B cell (primary cell): ENCODE results near the gene PAPPA. TPM values are rescaled to one million over a fixed set of nuclear protein-coding genes. Genes with fewer than 3 reads are reported as not detected.

Source experiments
- ATAC-seq: fragments of 200-7000 bp; cut with Tn5 transposase; one replicate; pipeline ENCODE4 v1.10.0; 2021; ENCODE audit warnings: low read depth, mild to moderate bottlenecking, moderate number of reproducible peaks, moderate library complexity
- CTCF ChIA-PET: fragments of 350-600 bp; sonication (Branson Sonifier 250); formaldehyde crosslinking; loops from one replicate; lab custom pipeline; 2021; ENCODE audit warnings: antibody characterized with exemption, inconsistent platforms; lab: Charles Lee
- POLR2A ChIA-PET: fragments of 350-600 bp; sonication (Branson Sonifier 250); formaldehyde crosslinking; loops from one replicate; lab custom pipeline; 2021; ENCODE audit warnings: antibody characterized with exemption; lab: Charles Lee
- DNase-seq: peaks from one replicate; pipeline ENCODE4 v3.0.0; 2013
- H2AFZ ChIP-seq: 2 replicates; pipeline ENCODE4 v1.6.1; 2012; ENCODE audit warnings: mild to moderate bottlenecking, low read depth, low read length; ENCODE audit not compliant: insufficient read depth, poor library complexity, severe bottlenecking
- H3K27ac ChIP-seq, 2 donors: 1 replicate in 1 of 2; 2 replicates in 1 of 2; pipeline ENCODE4 v1.5.1; 2012 to 2013; ENCODE audit warnings: low read length in 2 of 2, mild to moderate bottlenecking in 2 of 2, moderate library complexity in 1 of 2
- H3K27me3 ChIP-seq, 4 experiments: fragments of 200-600 bp in 1 of 4; sonication (generic) in 1 of 4; replicated peaks in 1 of 4; 1 replicate in 2 of 4; 2 replicates in 2 of 4; pipeline versions ENCODE4 v1.6.1 to v1.7.0; 2013 to 2016; ENCODE audit warnings: low read length in 3 of 4, mild to moderate bottlenecking in 2 of 4, mixed read lengths in 1 of 4, moderate library complexity in 1 of 4; ENCODE audit not compliant: insufficient read depth in 4 of 4, control insufficient read depth in 3 of 4; ENCODE audit errors: control extremely low read depth in 1 of 4
- H3K36me3 ChIP-seq, 2 experiments: replicated peaks in 1 of 2; 1 replicate in 1 of 2; 2 replicates in 1 of 2; pipeline versions ENCODE4 v1.6.1 to v1.7.1; 2013; ENCODE audit warnings: low read length in 1 of 2; ENCODE audit not compliant: insufficient read depth in 2 of 2, control insufficient read depth in 1 of 2; ENCODE audit errors: control extremely low read depth in 1 of 2, extremely low read depth in 1 of 2
- H3K4me1 ChIP-seq, 2 donors: fragments of 200-600 bp in 1 of 2; sonication (generic) in 1 of 2; 1 replicate in 1 of 2; 2 replicates in 1 of 2; pipeline versions ENCODE4 v1.5.1 to v1.6.1; 2013 to 2017; ENCODE audit warnings: low read length in 2 of 2; ENCODE audit not compliant: control insufficient read depth in 2 of 2, insufficient read depth in 2 of 2
- H3K4me2 ChIP-seq: replicated peaks from 2 replicates; pipeline ENCODE3; 2012; ENCODE audit warnings: mild to moderate bottlenecking, low read depth, low read length; ENCODE audit not compliant: poor library complexity, severe bottlenecking
- H3K4me3 ChIP-seq, 5 experiments: fragments of 200-600 bp in 1 of 5; sonication (generic) in 1 of 5; 1 replicate in 3 of 5; 2 replicates in 2 of 5; pipeline versions ENCODE4 v1.5.1 to v1.7.0; 2011 to 2016; ENCODE audit warnings: low read length in 4 of 5, mild to moderate bottlenecking in 4 of 5, low read depth in 2 of 5, control low read depth in 1 of 5, moderate library complexity in 1 of 5; ENCODE audit not compliant: insufficient read depth in 1 of 5; ENCODE audit errors: control extremely low read depth in 1 of 5, extremely low read depth in 1 of 5
- H3K79me2 ChIP-seq: fragments of 200-600 bp; sonication (generic); one replicate; pipeline ENCODE4 v1.6.0; 2016; ENCODE audit warnings: low read length; ENCODE audit not compliant: control insufficient read depth, insufficient read depth
- H3K9ac ChIP-seq: fragments of 200-600 bp; sonication (generic); 2 replicates; pipeline ENCODE4 v1.6.1; 2017; ENCODE audit warnings: mild to moderate bottlenecking, low read length, moderate library complexity
- H3K9me3 ChIP-seq, 3 donors: one replicate each; pipeline versions ENCODE4 v1.6.1 to v1.7.1; 2013; ENCODE audit warnings: low read length in 2 of 3; ENCODE audit not compliant: control insufficient read depth in 2 of 3, insufficient read depth in 1 of 3; ENCODE audit errors: control extremely low read depth in 1 of 3
- H4K20me1 ChIP-seq: 2 replicates; pipeline ENCODE4 v1.6.0; 2012; ENCODE audit warnings: mild to moderate bottlenecking, low read length; ENCODE audit not compliant: insufficient read depth, control insufficient read depth, poor library complexity, severe bottlenecking
- H3K27ac Mint-ChIP-seq: one replicate; pipeline ENCODE4 v1.8.0; 2021; ENCODE audit warnings: mixed read lengths
- H3K27me3 Mint-ChIP-seq: one replicate; pipeline ENCODE4 v1.8.0; 2021; ENCODE audit warnings: mixed read lengths
- H3K4me1 Mint-ChIP-seq: one replicate; pipeline ENCODE4 v1.8.0; 2021; ENCODE audit warnings: mixed read lengths
- H3K4me3 Mint-ChIP-seq: one replicate; pipeline ENCODE4 v1.8.0; 2021; ENCODE audit warnings: mixed read lengths
- H3K9me3 Mint-ChIP-seq: one replicate; pipeline ENCODE4 v1.8.0; 2022; ENCODE audit warnings: mixed read lengths; ENCODE audit not compliant: insufficient read depth
- CTCF ChIP-seq: fragments of 200-600 bp; IDR thresholded peaks from one replicate; pipeline ENCODE4 v1.8.0; 2022; ENCODE audit warnings: antibody characterized with exemption, mild to moderate bottlenecking
- EZH2 ChIP-seq: IDR thresholded peaks from 2 replicates; pipeline ENCODE4 v1.6.1; 2012; ENCODE audit warnings: borderline replicate concordance, low read depth, mild to moderate bottlenecking, moderate library complexity, low read length; ENCODE audit not compliant: insufficient read depth, poor library complexity, severe bottlenecking
- WGBS: methylation state at CpG from one replicate; pipeline ENCODE4 v1.1.5; 2013; ENCODE audit warnings: missing lambda C conversion rate; ENCODE audit not compliant: insufficient coverage; 5-methylcytosine and 5-hydroxymethylcytosine counted together
- intact Hi-C: fragments of 100-400 bp; cut with micrococcal nuclease; formaldehyde crosslinking; loops from one replicate; pipeline ENCODE4 v1.10.0; 2022
- polyA plus RNA-seq: library from polyadenylated mRNA; depleted of rRNA; stranded (reverse); fragments of >200 nt; gene quantifications from 2 replicates; pipeline ENCODE4 v1.2.3, GENCODE V29; 2012
- total RNA-seq, 2 donors: library from RNA; stranded (reverse); fragments of 120-200 nt in 1 of 2; gene quantifications; 1 replicate in 1 of 2; 2 replicates in 1 of 2; pipeline versions ENCODE4 v1.2.3 to v1.2.4, GENCODE V29; 2013 to 2022

Gene PAPPA
- total and polyA plus RNA-seq, 2 donors (not counting 1 experiment from before 2014, with no cell fraction given): not detected

DNA sequence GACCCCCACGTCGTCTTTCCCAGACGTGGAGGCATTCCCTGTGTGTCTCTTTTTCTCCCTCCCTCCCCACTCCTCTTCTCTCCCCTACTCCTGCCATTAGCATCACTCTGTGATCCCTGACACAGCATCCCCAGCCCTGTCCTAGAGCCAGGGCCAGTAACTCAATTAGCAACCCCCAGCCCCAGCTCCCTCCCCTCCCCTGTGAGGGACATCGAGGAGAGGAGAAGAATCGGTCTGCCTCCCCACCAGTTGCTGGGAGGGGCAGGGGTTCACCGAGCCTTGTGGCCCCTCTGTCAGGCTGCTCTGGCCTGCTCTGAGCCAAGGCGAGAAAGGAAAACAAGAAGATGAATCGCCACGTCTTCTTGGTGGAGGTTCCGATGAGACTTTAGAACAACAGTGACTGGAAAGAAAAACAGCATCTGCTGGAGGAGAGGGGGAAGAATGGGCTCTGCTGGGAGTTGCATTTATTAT lies 123.1 kb downstream of the PAPPA start:
- TF ChIP-seq CTCF (no peak), EZH2 (no peak)
- no peaks in the 10 kb centered on the region for H3K79me2 ChIP-seq
- peaks cover 0 to 4% (median 0%) of the 10 kb centered on the region in 3 donors for H3K9me3 ChIP-seq
- no peaks in the 10 kb centered on the region for H3K9me3 Mint-ChIP-seq
- ChIA-PET CTCF (no interaction called here), POLR2A (no interaction called here)
- no peak overlapping the region for H3K4me3 ChIP-seq
- no peak overlapping the region for H3K27ac ChIP-seq
- H3K27ac Mint-ChIP-seq: no peak overlapping the region
- peaks cover 6% of the 10 kb centered on the region for H3K27me3 Mint-ChIP-seq
- no peak overlapping the region for H3K4me3 Mint-ChIP-seq
- ATAC-seq (no peak), DNase-seq (no peak)
- H3K4me1 ChIP-seq: no peaks in the 10 kb centered on the region
- no peaks in the 10 kb centered on the region for H3K27me3 ChIP-seq
- H3K4me2 ChIP-seq: no peak overlapping the region
- H3K36me3 ChIP-seq: no peaks in the 10 kb centered on the region
- H3K9ac ChIP-seq: no peak overlapping the region
- H3K4me1 Mint-ChIP-seq: no peaks in the 10 kb centered on the region
- intact Hi-C loops: no loop called here
- WGBS: 43% methylated on average over 1 of the region's 10 CpGs
- no peaks in the 10 kb centered on the region for H4K20me1 ChIP-seq
- no peak overlapping the region for H2AFZ ChIP-seq

GRCh38 chr9:116278326-116278725 lies 124.7 kb downstream of the PAPPA start:
- no peak overlapping the region for H3K4me2 ChIP-seq
- ATAC-seq: no peak

More at GRCh38 chr9:116278326-116278725, 124.7 kb downstream of the PAPPA start:
- H3K27me3 ChIP-seq: no peaks in the 10 kb centered on the region
- no peaks in the 10 kb centered on the region for H3K4me1 Mint-ChIP-seq
- H3K4me3 Mint-ChIP-seq: no peak overlapping the region
- no peak overlapping the region for H2AFZ ChIP-seq
- H3K27ac ChIP-seq: no peak overlapping the region
- intact Hi-C loops: no loop called here
- TF ChIP-seq CTCF (no peak), EZH2 (no peak)
- peaks cover 6% of the 10 kb centered on the region for H3K27me3 Mint-ChIP-seq
- no peak overlapping the region for H3K9ac ChIP-seq
- CTCF ChIA-PET: no interaction called here
- no peak overlapping the region for H3K4me3 ChIP-seq
- H3K79me2 ChIP-seq: no peaks in the 10 kb centered on the region
- H3K9me3 Mint-ChIP-seq: no peaks in the 10 kb centered on the region
- no peak for DNase-seq
- H3K9me3 ChIP-seq: peaks cover 0 to 4% (median 0%) of the 10 kb centered on the region in 3 donors
- H3K4me1 ChIP-seq: no peaks in the 10 kb centered on the region
- H3K27ac Mint-ChIP-seq: no peak overlapping the region
- POLR2A ChIA-PET: no interaction called here
- WGBS: no CpG with 5 or more reads among the region's 1 CpG
- no peaks in the 10 kb centered on the region for H3K36me3 ChIP-seq
- no peaks in the 10 kb centered on the region for H4K20me1 ChIP-seq
